HepG2 (cell line): ENCODE measurements around the gene DLX6. TPM values are rescaled to one million over a fixed set of nuclear protein-coding genes. Genes with fewer than 3 reads are reported as not detected.

Experiments
- BORCS8-MEF2B ChIP-seq: sonication (generic); formaldehyde crosslinking; IDR thresholded peaks from 2 replicates; pipeline ENCODE4 v1.8.0; 2022; ENCODE audit warnings: mild to moderate bottlenecking, missing genetic modification reagents
- BRCA1 ChIP-seq: sonication (generic); formaldehyde crosslinking; IDR thresholded peaks from 2 replicates; pipeline ENCODE4 v1.4.0; 2020; ENCODE audit warnings: missing genetic modification reagents
- CAMTA2 ChIP-seq: sonication (generic); formaldehyde crosslinking; IDR thresholded peaks from 2 replicates; pipeline ENCODE4 v1.4.0; 2020; ENCODE audit warnings: mild to moderate bottlenecking, missing genetic modification reagents, borderline replicate concordance
- DR1 ChIP-seq: sonication (generic); formaldehyde crosslinking; IDR thresholded peaks from 2 replicates; pipeline ENCODE4 v1.8.0; 2021; ENCODE audit warnings: mild to moderate bottlenecking, missing genetic modification reagents, inconsistent platforms
- ESRRA ChIP-seq: sonication (generic); formaldehyde crosslinking; IDR thresholded peaks from 2 replicates; pipeline ENCODE4 v1.5.1; 2020; ENCODE audit warnings: mild to moderate bottlenecking, low read depth, missing genetic modification reagents
- HIVEP1 ChIP-seq: sonication (generic); formaldehyde crosslinking; IDR thresholded peaks from 2 replicates; pipeline ENCODE4 v1.4.0; 2020; ENCODE audit warnings: mild to moderate bottlenecking, missing genetic modification reagents
- HNRNPLL ChIP-seq: fragments of 200-400 bp; formaldehyde crosslinking; IDR thresholded peaks from 2 replicates; pipeline ENCODE4 v1.6.1; 2017; ENCODE audit warnings: mild to moderate bottlenecking, low read depth, low read length; ENCODE audit not compliant: poor library complexity, severe bottlenecking
- HNRNPUL1 ChIP-seq: fragments of 200-400 bp; formaldehyde crosslinking; IDR thresholded peaks from 2 replicates; pipeline ENCODE4 v1.6.1; 2017; ENCODE audit warnings: low read depth, mild to moderate bottlenecking, low read length, moderate library complexity
- IKZF1 ChIP-seq: fragments of 450-650 bp; IDR thresholded peaks from 2 replicates; pipeline ENCODE4 v1.7.1; 2016
- ISL2 ChIP-seq: sonication (generic); formaldehyde crosslinking; IDR thresholded peaks from 2 replicates; pipeline ENCODE4 v1.5.0; 2020; ENCODE audit warnings: missing genetic modification reagents
- MZF1 ChIP-seq: sonication (generic); formaldehyde crosslinking; IDR thresholded peaks from 2 replicates; pipeline ENCODE4 v1.8.1; 2023; ENCODE audit warnings: mild to moderate bottlenecking, missing genetic modification reagents, borderline replicate concordance
- NFE2 ChIP-seq: sonication (generic); formaldehyde crosslinking; IDR thresholded peaks from 2 replicates; pipeline ENCODE4 v1.4.0; 2020; ENCODE audit warnings: missing genetic modification reagents
- RFXANK ChIP-seq: IDR thresholded peaks from 2 replicates; pipeline ENCODE4 v1.6.1; 2016
- SRSF4 ChIP-seq: fragments of 200-400 bp; formaldehyde crosslinking; IDR thresholded peaks from one replicate; pipeline ENCODE4 v1.6.1; 2018; ENCODE audit warnings: mild to moderate bottlenecking, low read depth, low read length, moderate library complexity; ENCODE audit not compliant: poor library complexity, severe bottlenecking
- THYN1 ChIP-seq: sonication (generic); formaldehyde crosslinking; IDR thresholded peaks from 2 replicates; pipeline ENCODE4 v1.8.1; 2023; ENCODE audit warnings: low read depth, mild to moderate bottlenecking, moderate library complexity, missing genetic modification reagents, borderline replicate concordance
- ZC3H13 ChIP-seq: sonication (generic); formaldehyde crosslinking; IDR thresholded peaks from 2 replicates; pipeline ENCODE4 v1.8.1; 2023; ENCODE audit warnings: mild to moderate bottlenecking, missing genetic modification reagents, moderate library complexity
- ZMYM2 ChIP-seq: sonication (generic); formaldehyde crosslinking; IDR thresholded peaks from 2 replicates; pipeline ENCODE4 v1.8.0; 2022; ENCODE audit warnings: mild to moderate bottlenecking, missing genetic modification reagents
- ZNF263 ChIP-seq: sonication (generic); formaldehyde crosslinking; IDR thresholded peaks from 2 replicates; pipeline ENCODE4 v1.4.0; 2020; ENCODE audit warnings: missing genetic modification reagents
- ZNF333 ChIP-seq: sonication (generic); formaldehyde crosslinking; IDR thresholded peaks from 2 replicates; pipeline ENCODE4 v1.4.0; 2020; ENCODE audit warnings: mild to moderate bottlenecking, missing genetic modification reagents, borderline replicate concordance
- ZNF33A ChIP-seq: sonication (generic); formaldehyde crosslinking; IDR thresholded peaks from 2 replicates; pipeline ENCODE4 v1.5.1; 2020; ENCODE audit warnings: missing genetic modification reagents, mild to moderate bottlenecking, moderate library complexity, borderline replicate concordance
- ZNF510 ChIP-seq: sonication (generic); formaldehyde crosslinking; IDR thresholded peaks from 2 replicates; pipeline ENCODE4 v1.4.0; 2020; ENCODE audit warnings: low read depth, mild to moderate bottlenecking, missing genetic modification reagents
- ZNF543 ChIP-seq: sonication (generic); formaldehyde crosslinking; IDR thresholded peaks from 2 replicates; pipeline ENCODE4 v1.4.0; 2020; ENCODE audit warnings: mild to moderate bottlenecking, missing genetic modification reagents
- ZNF709 ChIP-seq: sonication (generic); formaldehyde crosslinking; IDR thresholded peaks from 2 replicates; pipeline ENCODE4 v1.5.0; 2020; ENCODE audit warnings: mild to moderate bottlenecking, missing genetic modification reagents
- ZSCAN31 ChIP-seq: sonication (generic); formaldehyde crosslinking; IDR thresholded peaks from 2 replicates; pipeline ENCODE4 v1.5.0; 2020; ENCODE audit warnings: low read depth, mild to moderate bottlenecking, missing genetic modification reagents
- polyA plus RNA-seq, 8 experiments: library from polyadenylated mRNA; depleted of rRNA in 3 of 8; stranded (reverse) in 7 of 8; unstranded in 1 of 8; fragments of >200 nt; fragmentation: Illumina TruSeq in 4 of 8; extraction: Trizol in 4 of 8; gene quantifications; 2 replicates each; pipeline versions ENCODE4 v1.2.1 to v1.2.3, GENCODE V29; 2011 to 2016; ENCODE audit warnings: low read depth in 4 of 8, missing spikeins in 1 of 8, mixed read lengths in 1 of 8; ENCODE audit not compliant: insufficient read depth in 1 of 8
- total RNA-seq, 5 experiments: library from RNA; depleted of rRNA; stranded (reverse); fragments of >200 nt; fragmentation: Illumina TruSeq; extraction: Trizol; gene quantifications; 2 replicates each; pipeline ENCODE4 v1.2.3, GENCODE V29; 2016; ENCODE audit warnings: low read depth in 1 of 5
- TF ChIP-seq, protein P1 (sequence below), 2 experiments: fragments of 450-650 bp in 1 of 2; sonication (generic) in 1 of 2; formaldehyde crosslinking; IDR thresholded peaks; 2 replicates each; pipeline versions ENCODE4 v1.5.0 to v1.8.0; 2020 to 2022; ENCODE audit warnings: mild to moderate bottlenecking in 1 of 2, missing genetic modification reagents in 1 of 2
- TF ChIP-seq, protein P2 (sequence below): sonication (generic); formaldehyde crosslinking; IDR thresholded peaks from 2 replicates; pipeline ENCODE4 v1.8.0; 2022; ENCODE audit warnings: missing genetic modification reagents, low read depth, mild to moderate bottlenecking, borderline replicate concordance
- TF ChIP-seq, protein P3 (sequence below): sonication (generic); formaldehyde crosslinking; IDR thresholded peaks from 2 replicates; pipeline ENCODE4 v1.8.0; 2022; ENCODE audit warnings: mild to moderate bottlenecking, missing genetic modification reagents, borderline replicate concordance
- TF ChIP-seq, protein P4 (sequence below): sonication (generic); formaldehyde crosslinking; conservative IDR thresholded peaks from 2 replicates; pipeline ENCODE4 v1.8.0; 2022; ENCODE audit warnings: low read depth, missing genetic modification reagents

The DLX6 gene
- total and polyA plus RNA-seq, 2 of the 13 experiments (the other 11 are each of a cell fraction or from before 2014, with no cell fraction given) = 3.5 to 5.5 TPM

DNA sequence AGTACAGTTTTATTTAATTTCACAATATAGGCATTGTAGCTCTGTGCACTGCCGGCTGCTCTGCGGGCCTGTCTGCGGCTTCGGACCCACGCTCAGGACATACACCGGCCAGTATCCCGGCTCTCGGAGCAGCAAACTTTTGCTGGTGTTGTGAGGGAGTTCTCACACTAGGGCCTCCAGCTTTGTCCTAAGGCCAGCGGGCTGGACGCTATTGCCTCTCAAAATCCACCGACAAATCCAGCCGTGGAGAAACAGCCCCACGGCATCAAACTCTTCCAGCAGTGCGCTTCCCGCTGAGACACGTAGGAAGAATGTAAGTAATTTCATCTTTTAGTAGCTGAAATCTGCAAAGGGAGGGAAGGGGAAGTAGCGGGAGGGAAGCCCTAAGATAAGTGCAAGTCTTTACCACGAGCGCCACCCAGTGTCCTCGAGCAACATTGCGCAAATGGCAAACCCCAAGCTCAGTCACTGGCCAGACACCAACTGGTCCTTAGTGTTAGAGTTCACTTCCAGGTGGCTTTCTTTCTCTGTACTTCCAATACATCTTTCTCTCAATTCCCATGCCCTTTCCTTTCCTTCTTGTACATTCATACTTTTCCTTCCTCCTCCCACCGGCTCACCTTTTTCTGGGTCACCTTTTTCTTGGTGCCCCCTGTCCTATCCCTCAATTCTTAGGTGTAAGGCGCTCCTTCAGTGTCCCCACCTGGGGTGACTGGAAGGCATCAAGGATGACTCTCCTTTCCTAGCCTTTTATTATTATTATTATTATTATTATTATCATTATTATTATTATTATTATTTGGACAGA is 22.3 kb downstream of the DLX6 start (continued):
- TF ChIP-seq ESRRA (CRISPR knock-in tag) (no peak), IKZF1 (no peak), CAMTA2 (CRISPR knock-in tag) (no peak), ZNF33A (no peak), ZNF333 (no peak), BORCS8-MEF2B (CRISPR knock-in tag) (no peak), ZC3H13 (CRISPR knock-in tag) (no peak), NFE2 (CRISPR knock-in tag) (no peak), HNRNPUL1 (no peak), BRCA1 (CRISPR knock-in tag) (no peak), ZMYM2 (CRISPR knock-in tag) (no peak), THYN1 (no peak), ZSCAN31 (CRISPR knock-in tag) (peak; percentile 65; the same call in 1 of the 2 replicates), ZNF263 (CRISPR knock-in tag) (no peak), SRSF4 (no peak), DR1 (CRISPR knock-in tag) (no peak), HIVEP1 (no peak), ISL2 (CRISPR knock-in tag) (no peak), ZNF709 (CRISPR knock-in tag) (no peak), HNRNPLL (no peak), ZNF510 (no peak), MZF1 (CRISPR knock-in tag) (no peak), RFXANK (CRISPR knock-in tag) (no peak), ZNF543 (no peak)
- TF ChIP-seq, protein P1, sequence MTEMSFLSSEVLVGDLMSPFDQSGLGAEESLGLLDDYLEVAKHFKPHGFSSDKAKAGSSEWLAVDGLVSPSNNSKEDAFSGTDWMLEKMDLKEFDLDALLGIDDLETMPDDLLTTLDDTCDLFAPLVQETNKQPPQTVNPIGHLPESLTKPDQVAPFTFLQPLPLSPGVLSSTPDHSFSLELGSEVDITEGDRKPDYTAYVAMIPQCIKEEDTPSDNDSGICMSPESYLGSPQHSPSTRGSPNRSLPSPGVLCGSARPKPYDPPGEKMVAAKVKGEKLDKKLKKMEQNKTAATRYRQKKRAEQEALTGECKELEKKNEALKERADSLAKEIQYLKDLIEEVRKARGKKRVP (CRISPR knock-in tag; IDR thresholded peaks at IDR 0.05) = no peak
- TF ChIP-seq, protein P2, sequence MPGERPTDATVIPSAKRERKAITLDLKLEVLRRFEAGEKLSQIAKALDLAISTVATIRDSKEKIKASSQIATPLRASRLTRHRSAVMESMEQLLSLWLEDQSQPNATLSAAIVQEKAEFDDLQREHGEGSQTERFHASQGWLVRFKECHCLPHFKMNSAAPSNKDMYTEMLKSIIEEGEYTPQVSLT (CRISPR knock-in tag) = no peak
- TF ChIP-seq, protein P3, sequence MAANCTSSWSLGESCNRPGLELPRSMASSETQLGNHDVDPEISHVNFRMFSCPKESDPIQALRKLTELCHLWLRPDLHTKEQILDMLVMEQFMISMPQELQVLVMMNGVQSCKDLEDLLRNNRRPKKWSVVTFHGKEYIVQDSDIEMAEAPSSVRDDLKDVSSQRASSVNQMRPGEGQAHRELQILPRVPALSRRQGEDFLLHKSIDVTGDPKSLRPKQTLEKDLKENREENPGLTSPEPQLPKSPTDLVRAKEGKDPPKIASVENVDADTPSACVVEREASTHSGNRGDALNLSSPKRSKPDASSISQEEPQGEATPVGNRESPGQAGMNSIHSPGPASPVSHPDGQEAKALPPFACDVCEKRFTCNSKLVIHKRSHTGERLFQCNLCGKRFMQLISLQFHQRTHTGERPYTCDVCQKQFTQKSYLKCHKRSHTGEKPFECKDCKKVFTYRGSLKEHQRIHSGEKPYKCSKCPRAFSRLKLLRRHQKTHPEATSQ (CRISPR knock-in tag) = no peak
- TF ChIP-seq, protein P4, sequence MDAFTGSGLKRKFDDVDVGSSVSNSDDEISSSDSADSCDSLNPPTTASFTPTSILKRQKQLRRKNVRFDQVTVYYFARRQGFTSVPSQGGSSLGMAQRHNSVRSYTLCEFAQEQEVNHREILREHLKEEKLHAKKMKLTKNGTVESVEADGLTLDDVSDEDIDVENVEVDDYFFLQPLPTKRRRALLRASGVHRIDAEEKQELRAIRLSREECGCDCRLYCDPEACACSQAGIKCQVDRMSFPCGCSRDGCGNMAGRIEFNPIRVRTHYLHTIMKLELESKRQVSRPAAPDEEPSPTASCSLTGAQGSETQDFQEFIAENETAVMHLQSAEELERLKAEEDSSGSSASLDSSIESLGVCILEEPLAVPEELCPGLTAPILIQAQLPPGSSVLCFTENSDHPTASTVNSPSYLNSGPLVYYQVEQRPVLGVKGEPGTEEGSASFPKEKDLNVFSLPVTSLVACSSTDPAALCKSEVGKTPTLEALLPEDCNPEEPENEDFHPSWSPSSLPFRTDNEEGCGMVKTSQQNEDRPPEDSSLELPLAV (CRISPR knock-in tag) = no peak
